Endothelial cell of umbilical vein (primary cell): ENCODE measurements around the gene PLPP1. TPM values are rescaled to one million over a fixed set of nuclear protein-coding genes. Genes with fewer than 3 reads are reported as not detected.

Experiments used
- BruUV-seq: library from RNA; stranded (reverse); fragments of 400-500 nt; replicated peaks from 2 replicates; lab custom pipeline; 2021; lab: Mats Ljungman, UMichigan
- CTCF ChIA-PET: fragments of 300-600, 350-600 bp; sonication (Branson Sonifier 250); formaldehyde crosslinking; loops from one replicate; lab custom pipeline; 2021; ENCODE audit warnings: antibody characterized with exemption, inconsistent platforms; lab: Charles Lee
- POLR2A ChIA-PET: fragments of 300-600, 350-600 bp; sonication (Branson Sonifier 250); formaldehyde crosslinking; loops from one replicate; lab custom pipeline; 2021; ENCODE audit warnings: antibody characterized with exemption, inconsistent platforms; lab: Charles Lee
- DNase-seq: peaks from one replicate; pipeline ENCODE4 v3.0.0-alpha.2; 2011; ENCODE audit warnings: low read depth, low spot score
- FAIRE-seq: peaks from 2 replicates; lab custom pipeline; 2011; peaks lifted over from hg19 to GRCh38; lab: Jason Lieb, UNC
- H2AFZ ChIP-seq: 2 replicates; pipeline ENCODE4 v1.6.0; 2012; ENCODE audit warnings: low read depth, low read length, control low read depth, inconsistent platforms
- H3K27ac ChIP-seq: 2 replicates; pipeline ENCODE4 v1.5.1; 2011; ENCODE audit warnings: low read depth, mild to moderate bottlenecking, control low read depth, low read length, moderate library complexity; ENCODE audit not compliant: insufficient read depth
- H3K27me3 ChIP-seq, 2 experiments: 2 replicates each; pipeline versions ENCODE4 v1.6.0 to v1.6.1; 2011; ENCODE audit warnings: low read length in 2 of 2, mixed read lengths in 1 of 2; ENCODE audit not compliant: control insufficient read depth in 2 of 2, insufficient read depth in 2 of 2
- H3K36me3 ChIP-seq, 2 experiments: 2 replicates in 1 of 2; 3 replicates in 1 of 2; pipeline ENCODE4 v1.5.1; 2011; ENCODE audit warnings: low read length in 2 of 2, mild to moderate bottlenecking in 1 of 2, moderate library complexity in 1 of 2; ENCODE audit not compliant: control insufficient read depth in 2 of 2, insufficient read depth in 2 of 2; ENCODE audit errors: extremely low read depth in 1 of 2
- H3K4me1 ChIP-seq: 3 replicates; pipeline ENCODE4 v1.5.1; 2011; ENCODE audit warnings: mild to moderate bottlenecking, low read length; ENCODE audit not compliant: control insufficient read depth, insufficient read depth; ENCODE audit errors: extremely low read depth
- H3K4me2 ChIP-seq: 2 replicates; pipeline ENCODE4 v1.6.1; 2011; ENCODE audit warnings: low read length, control low read depth, mixed read lengths; ENCODE audit not compliant: insufficient read depth
- H3K4me3 ChIP-seq, 3 experiments: fragments of 200-600 bp in 1 of 3; sonication (generic), shearing (Covaris generic) in 1 of 3; replicated peaks in 1 of 3; 2 replicates each; pipeline ENCODE4 v1.5.1; 2011 to 2016; ENCODE audit warnings: control low read depth in 3 of 3, low read length in 3 of 3, mild to moderate bottlenecking in 2 of 3, inconsistent platforms in 1 of 3, low read depth in 1 of 3, moderate library complexity in 1 of 3; ENCODE audit not compliant: insufficient read depth in 1 of 3
- H3K79me2 ChIP-seq: 2 replicates; pipeline ENCODE4 v1.6.0; 2012; ENCODE audit warnings: low read length, inconsistent platforms; ENCODE audit not compliant: control insufficient read depth, insufficient read depth
- H3K9ac ChIP-seq: replicated peaks from 2 replicates; pipeline ENCODE3; 2011; ENCODE audit warnings: low read length, control low read depth; ENCODE audit not compliant: insufficient read depth; ENCODE audit errors: extremely low read depth
- H3K9me1 ChIP-seq: replicated peaks from 3 replicates; pipeline ENCODE4 v1.6.0; 2011; ENCODE audit warnings: mild to moderate bottlenecking, low read length; ENCODE audit not compliant: control insufficient read depth, insufficient read depth; ENCODE audit errors: extremely low read depth
- H3K9me3 ChIP-seq: replicated peaks from 2 replicates; pipeline ENCODE4 v1.5.1; 2012; ENCODE audit warnings: low read length, inconsistent platforms; ENCODE audit not compliant: control insufficient read depth, insufficient read depth
- H4K20me1 ChIP-seq: replicated peaks from 2 replicates; pipeline ENCODE3; 2011; ENCODE audit warnings: mild to moderate bottlenecking, low read length; ENCODE audit not compliant: control insufficient read depth, insufficient read depth; ENCODE audit errors: extremely low read depth
- CTCF ChIP-seq, 2 donors: IDR thresholded peaks; 1 replicate in 1 of 2; 2 replicates in 1 of 2; pipeline ENCODE4 v1.5.1; 2011; ENCODE audit warnings: low read length in 2 of 2, mild to moderate bottlenecking in 2 of 2, moderate library complexity in 2 of 2, control low read depth in 1 of 2, inconsistent platforms in 1 of 2, low read depth in 1 of 2; ENCODE audit not compliant: insufficient read depth in 1 of 2; ENCODE audit errors: extremely low read depth in 1 of 2
- EZH2 ChIP-seq: IDR thresholded peaks from 2 replicates; pipeline ENCODE4 v1.6.1; 2012; ENCODE audit warnings: borderline replicate concordance, low read depth, mild to moderate bottlenecking, moderate library complexity, low read length, inconsistent platforms; ENCODE audit not compliant: severe bottlenecking
- FOS ChIP-seq: IDR thresholded peaks from 2 replicates; pipeline ENCODE4 v1.6.1; 2011; ENCODE audit warnings: mild to moderate bottlenecking, low read length, moderate library complexity, borderline replicate concordance; ENCODE audit not compliant: insufficient read depth
- GATA2 ChIP-seq: IDR thresholded peaks from 2 replicates; pipeline ENCODE4 v1.7.0; 2011; ENCODE audit warnings: low read depth, mild to moderate bottlenecking, moderate library complexity, mixed read lengths, low read length; ENCODE audit not compliant: insufficient read length, insufficient read depth
- JUN ChIP-seq: IDR thresholded peaks from 2 replicates; pipeline ENCODE4 v1.6.1; 2011; ENCODE audit warnings: borderline replicate concordance, low read depth; ENCODE audit not compliant: insufficient read length, insufficient read depth
- MAX ChIP-seq: IDR thresholded peaks from 2 replicates; pipeline ENCODE4 v1.6.1; 2011; ENCODE audit not compliant: insufficient read depth, insufficient read length
- MYC ChIP-seq: IDR thresholded peaks from one replicate; pipeline ENCODE4 v1.6.1; 2011; ENCODE audit warnings: mild to moderate bottlenecking, low read depth, low read length
- POLR2A ChIP-seq: IDR thresholded peaks from 2 replicates; pipeline ENCODE4 v1.6.1; 2012; ENCODE audit warnings: low read depth, mild to moderate bottlenecking, control low read depth, low read length
- POLR2AphosphoS5 ChIP-seq: IDR thresholded peaks from 2 replicates; pipeline ENCODE4 v1.6.1; 2012; ENCODE audit warnings: low read depth, mild to moderate bottlenecking, control low read depth, low read length, moderate library complexity; ENCODE audit not compliant: insufficient read depth
- dilution Hi-C: fragments of 300-500 bp; cut with MboI; formaldehyde crosslinking; loops from one replicate; pipeline ENCODE4 v1.15.0; 2019; ENCODE audit warnings: low sequenced_read_pairs; ENCODE audit not compliant: extremely low pct_ligation_motif_present
- intact Hi-C: fragments of 100-400 bp; cut with micrococcal nuclease; formaldehyde crosslinking; loops from one replicate; pipeline ENCODE4 v1.10.0; 2022
- polyA plus RNA-seq, 4 experiments: library from polyadenylated mRNA; depleted of rRNA in 3 of 4; stranded (reverse) in 3 of 4; unstranded in 1 of 4; fragments of >200 nt; gene quantifications; 2 replicates each; pipeline versions ENCODE4 v1.2.1 to v1.2.3, GENCODE V29; 2011 to 2012; ENCODE audit warnings: missing spikeins in 1 of 4
- total RNA-seq: library from RNA; stranded (reverse); gene quantifications from 2 replicates; pipeline ENCODE4 v1.2.3, GENCODE V29; 2021

Gene PLPP1
- total and polyA plus RNA-seq, 2 donors (not counting 3 experiments of a cell fraction or from before 2014, with no cell fraction given): 14.3 to 25.9 TPM

- Histone ChIP-seq H3K9me3 (no peaks in the 10 kb centered on the region), H4K20me1 (no peaks in the 10 kb centered on the region), H2AFZ (no peak overlapping the region), H3K36me3 (peaks cover 12 to 23% of the 10 kb centered on the region in 2 experiments), H3K9ac (no peak overlapping the region), H3K4me3 (no peak overlapping the region), H3K79me2 (no peaks in the 10 kb centered on the region), H3K27ac (no peak overlapping the region), H3K4me1 (no peaks in the 10 kb centered on the region), H3K4me2 (no peak overlapping the region), H3K9me1 (no peaks in the 10 kb centered on the region), H3K27me3 (no peaks in the 10 kb centered on the region)
- ChIA-PET POLR2A (no interaction called here), CTCF (interaction anchor here (1.0 to 3.3 kb wide), 4 partner anchors 8 to 265 kb away, joined by 3 to 11 read pairs (median 6); no protein-coding TSS in a partner anchor)
- intact Hi-C loops: no loop called here
- dilution Hi-C loops: no loop called here
- DNase-seq: peak; percentile 44
- no TSS peak for BruUV-seq
- peak; percentile 38 for FAIRE-seq
- TF ChIP-seq POLR2AphosphoS5: no peak
- TF ChIP-seq MAX: no peak
- no peak for TF ChIP-seq GATA2
- TF ChIP-seq EZH2: no peak
- no peak for TF ChIP-seq MYC
- no peak for TF ChIP-seq FOS
- no peak for TF ChIP-seq POLR2A
- no peak for TF ChIP-seq JUN
- TF ChIP-seq CTCF (IDR thresholded peaks at IDR 0.05; ENCODE audit: extremely low read depth in 1 of 2, insufficient read depth in 1 of 2, low read depth in 1 of 2, low read length in 2 of 2): no peak
Measured at GRCh38 chr5:55427157-55427556, 107.6 kb downstream of the PLPP1 start.
